Measurements from ENCODE around the gene RNF150. TPM values are rescaled to one million over a fixed set of nuclear protein-coding genes. Genes with fewer than 3 reads are reported as not detected.

Gene RNF150
- total RNA-seq, 4 donors from 2014 or later, result 0.65 to 4.8 (median 1.7) TPM

- WGBS, 2 donors, result 81 to 85% methylated on average over 3 of the region's 3 CpGs
- intact Hi-C loops (cut with DNase I; ENCODE audit: low total_unique reads), result no loop called here
- no peak for DNase-seq (ENCODE audit: low spot score in 2 of 2)
Observed at GRCh38 chr4:140867356-140867755, 265.9 kb downstream of the RNF150 start.

GRCh38 chr4:140866492-140867005 is 266.7 kb downstream of the RNF150 start:
- intact Hi-C loops (cut with DNase I; ENCODE audit: low total_unique reads), result no loop called here
- 96 to 97% methylated on average over 5 of the region's 5 CpGs for WGBS, 2 donors
- no peak for TF ChIP-seq CTCF (IDR thresholded peaks at IDR 0.05)
- no peak for TF ChIP-seq POLR2A (IDR thresholded peaks at IDR 0.05)
- H3K4me3 ChIP-seq (ENCODE audit: low read depth, poor library complexity, severe bottlenecking), result no peak overlapping the region
- DNase-seq (ENCODE audit: low spot score in 2 of 2), result no peak

More at GRCh38 chr4:140867356-140867755, 265.9 kb downstream of the RNF150 start:
- TF ChIP-seq CTCF (IDR thresholded peaks at IDR 0.05) (no peak), POLR2A (IDR thresholded peaks at IDR 0.05) (no peak)
- H3K4me3 ChIP-seq (ENCODE audit: low read depth, poor library complexity, severe bottlenecking), result no peak overlapping the region

GRCh38 chr4:140865253-140866217 is 267.7 kb downstream of the RNF150 start:
- TF ChIP-seq POLR2A (IDR thresholded peaks at IDR 0.05), result no peak
- no peak for TF ChIP-seq CTCF (IDR thresholded peaks at IDR 0.05)
- no peak overlapping the region for H3K4me3 ChIP-seq (ENCODE audit: low read depth, poor library complexity, severe bottlenecking)
- WGBS, 2 donors, result 69 to 77% methylated on average over 7 of the region's 7 CpGs
- no peak for DNase-seq (ENCODE audit: low spot score in 2 of 2)
- intact Hi-C loops (cut with DNase I; ENCODE audit: low total_unique reads), result no loop called here

GRCh38 chr4:140863197-140863596 is 270.1 kb downstream of the RNF150 start:
- 92 to 96% methylated on average over 2 of the region's 2 CpGs for WGBS, 2 donors

GRCh38 chr4:140862177-140862442 is 271.2 kb downstream of the RNF150 start:
- WGBS, 2 donors, result 69 to 74% methylated on average over 4 of the region's 4 CpGs
- no peak for DNase-seq (ENCODE audit: low spot score in 2 of 2)
- H3K4me3 ChIP-seq (ENCODE audit: low read depth, poor library complexity, severe bottlenecking), result no peak overlapping the region
- intact Hi-C loops (cut with DNase I; ENCODE audit: low total_unique reads), result no loop called here
- TF ChIP-seq POLR2A (IDR thresholded peaks at IDR 0.05) (no peak), CTCF (IDR thresholded peaks at IDR 0.05) (no peak)

More at GRCh38 chr4:140863197-140863596, 270.1 kb downstream of the RNF150 start:
- no peak overlapping the region for H3K4me3 ChIP-seq (ENCODE audit: low read depth, poor library complexity, severe bottlenecking)
- TF ChIP-seq CTCF (IDR thresholded peaks at IDR 0.05), result no peak
- no peak for DNase-seq (ENCODE audit: low spot score in 2 of 2)
- intact Hi-C loops (cut with DNase I; ENCODE audit: low total_unique reads), result no loop called here
